NCI-H2107 treated with DMSO at 0.1 percent for 48 hours (cell line): ENCODE results near the gene EEFSEC.

Experiments used
- DNase-seq: peaks from one replicate; lab custom pipeline; 2025; ENCODE audit not compliant: unreplicated experiment; lab: John Stamatoyannopoulos, UW

EEFSEC gene

GRCh38 chr3:128240232-128240631 is 87.0 kb downstream of the EEFSEC start:
- DNase-seq: no peak

- DNase-seq: no peak
Observed at GRCh38 chr3:128241741-128242140, 88.5 kb downstream of the EEFSEC start.

GRCh38 chr3:128242818-128243601 is 89.7 kb downstream of the EEFSEC start:
- DNase-seq: no peak

- no peak for DNase-seq
Observed at GRCh38 chr3:128243602-128244504, 90.6 kb downstream of the EEFSEC start.

- no peak for DNase-seq
Observed at GRCh38 chr3:128245460-128245859, 92.2 kb downstream of the EEFSEC start.

- DNase-seq: no peak
Observed at GRCh38 chr3:128247666-128248409, 94.6 kb downstream of the EEFSEC start.

DNA sequence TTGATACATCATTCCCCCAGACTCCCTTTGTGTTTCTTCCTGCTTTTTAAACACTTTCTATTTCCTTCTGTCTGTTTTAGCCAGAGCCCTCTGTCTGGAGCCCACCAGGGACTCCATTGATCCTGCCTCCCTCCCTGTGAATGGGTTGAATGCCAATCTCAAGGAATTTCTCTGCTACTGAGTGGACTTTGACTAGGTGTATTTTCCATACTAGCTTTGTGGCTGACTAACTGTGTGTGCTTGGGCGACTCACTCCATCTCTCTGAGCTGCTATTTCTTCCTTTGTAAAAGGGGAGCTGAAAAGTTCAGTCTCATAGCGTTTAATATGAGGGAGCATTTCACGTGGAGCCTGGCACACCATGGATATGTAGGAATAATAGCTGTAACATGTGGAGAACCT is 98.8 kb downstream of the EEFSEC start:
- no peak for DNase-seq

GRCh38 chr3:128253150-128253549 is 99.9 kb downstream of the EEFSEC start:
- DNase-seq: no peak

- DNase-seq: no peak
Observed at GRCh38 chr3:128254066-128254590, 100.8 kb downstream of the EEFSEC start.

DNA sequence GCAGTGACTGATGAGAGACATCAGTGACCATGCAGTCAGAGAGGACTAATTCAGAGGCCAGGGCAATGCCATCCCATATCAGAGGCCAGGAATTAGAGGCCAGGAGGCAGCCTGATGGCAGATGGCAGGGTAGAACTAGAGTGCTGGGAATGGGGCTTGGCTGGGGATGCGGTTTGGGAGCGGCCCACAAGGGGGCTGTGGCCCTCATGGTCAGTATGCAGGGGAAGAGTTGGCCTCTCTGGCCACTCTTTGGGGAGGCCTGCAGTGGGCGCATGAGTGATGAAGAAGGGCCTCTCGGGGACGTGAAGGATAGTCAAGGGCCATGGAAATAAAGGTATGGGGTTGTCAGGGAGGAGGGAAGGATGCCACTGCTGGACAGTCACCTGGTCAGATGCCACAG is 101.7 kb downstream of the EEFSEC start:
- no peak for DNase-seq

GRCh38 chr3:128256131-128256530 is 102.8 kb downstream of the EEFSEC start:
- no peak for DNase-seq

GRCh38 chr3:128257632-128258031 is 104.4 kb downstream of the EEFSEC start:
- DNase-seq: no peak

DNA sequence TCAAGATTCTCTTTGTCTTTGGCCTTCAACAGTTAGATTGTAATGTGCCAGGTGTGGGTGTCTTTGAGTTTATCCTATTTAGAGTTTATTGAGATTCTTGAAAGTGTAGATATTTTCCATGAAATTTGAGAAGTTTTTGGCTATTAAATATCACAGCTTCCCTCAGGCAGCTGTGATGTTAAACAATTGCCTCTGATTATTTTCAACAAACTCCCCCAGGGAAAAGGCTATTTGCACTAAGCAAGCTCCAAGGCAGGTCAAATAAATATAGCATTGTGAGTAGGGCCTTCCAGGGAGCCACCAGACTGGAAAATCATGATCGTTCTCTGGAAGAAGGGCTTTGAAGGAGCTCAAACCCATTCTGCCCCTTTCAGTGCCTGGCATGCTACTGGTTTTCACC is 107.0 kb downstream of the EEFSEC start:
- no peak for DNase-seq

GRCh38 chr3:128262457-128262856 is 109.2 kb downstream of the EEFSEC start:
- DNase-seq: no peak

GRCh38 chr3:128263118-128263517 is 109.8 kb downstream of the EEFSEC start:
- no peak for DNase-seq

DNA sequence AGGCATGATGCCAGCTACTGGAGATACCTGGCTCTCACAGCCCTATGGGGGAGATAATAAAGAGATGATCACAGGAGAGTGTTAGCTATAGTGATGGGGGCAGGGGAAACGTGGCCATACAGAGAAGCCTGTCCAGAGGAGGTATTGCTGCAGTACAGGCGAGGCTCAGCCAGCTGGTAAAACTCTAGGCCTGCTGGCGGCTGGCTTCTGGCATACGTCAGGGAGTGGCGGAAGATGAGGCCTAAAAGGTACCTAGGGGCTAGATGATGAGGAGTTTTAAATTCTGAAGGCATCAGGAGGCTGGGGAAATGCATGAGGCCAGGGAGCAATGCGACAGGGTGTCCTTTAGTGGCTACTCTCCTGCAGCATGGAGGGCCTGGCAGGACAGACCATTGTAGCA is 110.7 kb downstream of the EEFSEC start:
- DNase-seq: no peak

DNA sequence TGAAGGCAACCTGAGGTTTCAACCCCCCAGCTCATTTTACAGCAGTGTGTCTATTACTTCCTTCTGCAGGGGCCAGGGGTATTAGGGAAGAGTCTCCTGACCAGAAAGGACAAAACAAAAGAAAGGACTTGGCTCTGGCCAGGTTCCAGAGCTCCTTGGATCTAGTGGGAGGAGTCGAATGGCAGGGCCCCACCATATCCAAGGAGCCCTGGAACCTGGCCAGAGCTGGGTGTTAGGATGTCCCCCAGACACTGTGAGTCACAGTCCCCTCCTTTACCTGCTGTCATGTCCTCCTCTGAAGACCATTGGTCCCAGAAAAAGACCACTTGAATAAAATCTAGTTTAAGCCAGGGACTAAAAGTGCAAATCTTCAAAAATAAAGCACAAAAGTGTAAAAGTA is 113.2 kb downstream of the EEFSEC start:
- no peak for DNase-seq

DNA sequence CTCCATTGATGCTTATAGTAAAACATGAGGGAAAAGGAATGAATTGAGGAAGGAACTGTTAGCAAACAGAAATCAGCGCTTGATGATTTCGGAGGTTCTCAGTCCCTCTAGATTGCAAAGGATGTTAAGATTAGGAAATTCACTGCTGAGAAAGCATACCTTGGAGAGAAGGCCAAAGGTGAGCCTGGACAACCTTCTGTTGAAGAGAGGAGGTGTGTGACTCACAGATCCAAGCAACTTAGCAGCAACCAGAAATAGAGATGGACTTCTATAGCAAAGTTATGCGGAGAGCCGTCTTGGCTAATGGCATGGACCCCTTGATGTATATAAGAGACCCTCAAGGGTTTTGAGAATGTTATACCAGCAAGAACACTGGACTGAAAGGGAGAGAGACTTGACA is 114.3 kb downstream of the EEFSEC start:
- no peak for DNase-seq

- DNase-seq: no peak
Observed at GRCh38 chr3:128269006-128269775, 115.9 kb downstream of the EEFSEC start.

DNA sequence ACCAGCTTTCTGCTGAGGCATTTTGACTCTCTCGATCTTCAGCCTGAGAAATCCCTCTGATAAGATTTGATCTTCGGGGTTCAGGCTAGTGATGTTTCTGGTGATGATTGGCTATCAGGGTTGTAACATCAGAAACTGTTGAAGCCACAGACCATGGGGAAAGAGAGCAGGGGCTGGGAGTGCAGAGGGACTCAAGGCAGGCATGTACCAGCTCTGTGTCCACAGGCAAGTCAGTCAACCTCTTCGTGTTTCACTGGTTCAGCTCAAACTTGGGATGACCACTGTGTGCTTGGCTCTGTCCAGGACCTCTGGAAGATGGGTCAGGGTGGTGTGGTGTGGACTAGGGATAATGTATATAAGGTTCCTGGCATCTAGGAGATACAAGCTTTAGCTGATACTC is 116.5 kb downstream of the EEFSEC start:
- DNase-seq: no peak
